H1 (cell line): ENCODE measurements around the gene KDM4E. TPM values are rescaled to one million over a fixed set of nuclear protein-coding genes. Genes with fewer than 3 reads are reported as not detected.

Experiments
- CTCF ChIA-PET: fragments of 300-600 bp; sonication (Branson Sonifier 250); formaldehyde crosslinking; loops from one replicate; lab custom pipeline; 2021; ENCODE audit not compliant: partially characterized antibody; lab: Charles Lee
- POLR2A ChIA-PET: fragments of 300-600 bp; sonication (Branson Sonifier 250); formaldehyde crosslinking; loops from one replicate; lab custom pipeline; 2021; ENCODE audit warnings: inconsistent platforms; ENCODE audit not compliant: partially characterized antibody; lab: Charles Lee
- DNase-seq, 2 experiments: peaks; one replicate each; pipeline versions ENCODE4 v3.0.0 to v3.0.0-alpha.2; 2010 to 2022; ENCODE audit warnings: low spot score in 2 of 2, low read depth in 1 of 2, mixed read lengths in 1 of 2
- FAIRE-seq: peaks from 2 replicates; lab custom pipeline; 2011; peaks lifted over from hg19 to GRCh38; lab: Jason Lieb, UNC
- H2AFZ ChIP-seq: 2 replicates; pipeline ENCODE4 v1.8.1; 2012; ENCODE audit warnings: low read length, inconsistent platforms
- H2AK5ac ChIP-seq: 2 replicates; pipeline ENCODE4 v1.6.1; 2013; ENCODE audit warnings: low read depth, low read length
- H2BK120ac ChIP-seq: replicated peaks from 2 replicates; pipeline ENCODE3; 2013; ENCODE audit warnings: low read depth, low read length, inconsistent platforms
- H2BK12ac ChIP-seq: 2 replicates; pipeline ENCODE4 v1.6.1; 2013; ENCODE audit warnings: low read depth, low read length
- H2BK15ac ChIP-seq: 2 replicates; pipeline ENCODE4 v1.6.1; 2013; ENCODE audit warnings: low read length
- H2BK20ac ChIP-seq: 2 replicates; pipeline ENCODE4 v1.6.1; 2013; ENCODE audit warnings: low read length
- H2BK5ac ChIP-seq: 2 replicates; pipeline ENCODE4 v1.6.1; 2013; ENCODE audit warnings: low read depth, low read length
- H3K14ac ChIP-seq: 2 replicates; pipeline ENCODE4 v1.6.1; 2013; ENCODE audit warnings: inconsistent platforms; ENCODE audit not compliant: insufficient read length
- H3K18ac ChIP-seq: 2 replicates; pipeline ENCODE4 v1.6.1; 2013; ENCODE audit warnings: low read length; ENCODE audit errors: extremely low read depth
- H3K23ac ChIP-seq: 2 replicates; pipeline ENCODE4 v1.6.1; 2013; ENCODE audit warnings: inconsistent platforms; ENCODE audit not compliant: insufficient read length
- H3K23me2 ChIP-seq: 2 replicates; pipeline ENCODE4 v1.6.1; 2013; ENCODE audit warnings: low read depth, low read length
- H3K27ac ChIP-seq: 2 replicates; pipeline ENCODE4 v1.6.1; 2011; ENCODE audit warnings: low read depth, low read length, inconsistent platforms
- H3K27me3 ChIP-seq, 4 experiments: replicated peaks in 1 of 4; 1 replicate in 1 of 4; 2 replicates in 3 of 4; pipeline versions ENCODE4 v1.6.1 to v1.8.1; 2011 to 2013; ENCODE audit warnings: low read length in 3 of 4, mild to moderate bottlenecking in 3 of 4, inconsistent platforms in 2 of 4, mixed read lengths in 2 of 4, moderate library complexity in 1 of 4; ENCODE audit not compliant: control insufficient read depth in 3 of 4, insufficient read depth in 3 of 4; ENCODE audit errors: extremely low read depth in 1 of 4
- H3K36me3 ChIP-seq, 4 experiments: 2 replicates each; pipeline versions ENCODE4 v1.6.1 to v1.8.1; 2011 to 2013; ENCODE audit warnings: mild to moderate bottlenecking in 4 of 4, low read length in 3 of 4, moderate library complexity in 2 of 4, control low read depth in 1 of 4, inconsistent platforms in 1 of 4; ENCODE audit not compliant: insufficient read depth in 4 of 4, control insufficient read depth in 2 of 4
- H3K4ac ChIP-seq: replicated peaks from 2 replicates; pipeline ENCODE3; 2013; ENCODE audit warnings: low read length, low read depth, mixed read lengths, inconsistent platforms; ENCODE audit not compliant: insufficient read length
- H3K4me1 ChIP-seq, 4 experiments: replicated peaks in 1 of 4; 1 replicate in 1 of 4; 2 replicates in 3 of 4; pipeline versions ENCODE4 v1.6.1 to v1.8.1; 2011 to 2013; ENCODE audit warnings: low read length in 3 of 4, inconsistent platforms in 2 of 4, mixed read lengths in 1 of 4; ENCODE audit not compliant: insufficient read depth in 4 of 4, control insufficient read depth in 3 of 4
- H3K4me2 ChIP-seq, 2 experiments: 2 replicates each; pipeline versions ENCODE4 v1.6.1 to v1.8.1; 2011 to 2013; ENCODE audit warnings: low read depth in 2 of 2, low read length in 2 of 2, control low read depth in 1 of 2, inconsistent platforms in 1 of 2, mild to moderate bottlenecking in 1 of 2; ENCODE audit not compliant: insufficient read depth in 1 of 2
- H3K4me3 ChIP-seq, 4 experiments: fragments of 200-600, 300-600 bp in 1 of 4; sonication (generic), shearing (Covaris generic), sonication (Bioruptor Twin) in 1 of 4; 2 replicates each; pipeline versions ENCODE4 v1.5.1 to v1.8.1; 2011 to 2016; ENCODE audit warnings: low read length in 4 of 4, low read depth in 3 of 4, control low read depth in 2 of 4, inconsistent platforms in 2 of 4, mild to moderate bottlenecking in 2 of 4, mixed read lengths in 1 of 4, moderate library complexity in 1 of 4; ENCODE audit not compliant: insufficient read depth in 2 of 4; ENCODE audit errors: extremely low read depth in 1 of 4
- H3K56ac ChIP-seq: replicated peaks from 2 replicates; pipeline ENCODE3; 2013; ENCODE audit warnings: low read depth, mild to moderate bottlenecking, mixed read lengths, low read length, inconsistent platforms; ENCODE audit not compliant: insufficient read length
- H3K79me1 ChIP-seq: 2 replicates; pipeline ENCODE4 v1.6.1; 2013; ENCODE audit warnings: low read depth, low read length, control low read depth
- H3K79me2 ChIP-seq, 2 experiments: 2 replicates each; pipeline versions ENCODE4 v1.6.1 to v1.8.1; 2012 to 2013; ENCODE audit warnings: low read length in 2 of 2, mild to moderate bottlenecking in 2 of 2, inconsistent platforms in 1 of 2; ENCODE audit not compliant: insufficient read depth in 2 of 2, control insufficient read depth in 1 of 2
- H3K9ac ChIP-seq, 4 experiments: replicated peaks in 1 of 4; 1 replicate in 1 of 4; 2 replicates in 3 of 4; pipeline versions ENCODE4 v1.6.1 to v1.8.1; 2011 to 2013; ENCODE audit warnings: low read depth in 3 of 4, low read length in 3 of 4, control low read depth in 2 of 4, mild to moderate bottlenecking in 2 of 4, moderate library complexity in 2 of 4, inconsistent platforms in 1 of 4; ENCODE audit errors: extremely low read depth in 1 of 4
- H3K9me3 ChIP-seq, 2 experiments: 2 replicates each; pipeline versions ENCODE4 v1.6.1 to v1.8.1; 2012 to 2013; ENCODE audit warnings: mild to moderate bottlenecking in 2 of 2, moderate library complexity in 2 of 2, control low read depth in 1 of 2, inconsistent platforms in 1 of 2, low read depth in 1 of 2, low read length in 1 of 2, mixed read lengths in 1 of 2; ENCODE audit not compliant: insufficient read depth in 2 of 2
- H4K20me1 ChIP-seq, 2 experiments: replicated peaks in 1 of 2; 2 replicates each; pipeline versions ENCODE3 to v1.8.1; 2011 to 2013; ENCODE audit warnings: inconsistent platforms in 2 of 2, low read length in 2 of 2, mild to moderate bottlenecking in 1 of 2; ENCODE audit not compliant: insufficient read depth in 2 of 2, control insufficient read depth in 1 of 2
- H4K5ac ChIP-seq: 2 replicates; pipeline ENCODE4 v1.6.1; 2013; ENCODE audit warnings: low read length, low read depth, mixed read lengths, inconsistent platforms; ENCODE audit not compliant: insufficient read length
- H4K8ac ChIP-seq: 2 replicates; pipeline ENCODE4 v1.8.0; 2013; ENCODE audit warnings: mild to moderate bottlenecking, moderate library complexity, low read length, inconsistent platforms; ENCODE audit not compliant: insufficient read depth; ENCODE audit errors: extremely low read depth
- H4K91ac ChIP-seq: replicated peaks from 2 replicates; pipeline ENCODE3; 2013; ENCODE audit warnings: low read length, mixed read lengths, inconsistent platforms; ENCODE audit not compliant: insufficient read length
- ASH2L ChIP-seq: fragments of 200-600, 300-600 bp; sonication (generic); IDR thresholded peaks from one replicate; pipeline ENCODE4 v1.7.1; 2017; ENCODE audit warnings: low read length
- BCL11A ChIP-seq, 2 experiments: IDR thresholded peaks; one replicate each; pipeline ENCODE4 v1.6.1; 2011; ENCODE audit warnings: low read depth in 2 of 2, low read length in 2 of 2, mild to moderate bottlenecking in 2 of 2
- RAD21 ChIP-seq, 2 experiments: IDR thresholded peaks in 1 of 2; conservative IDR thresholded peaks in 1 of 2; 2 replicates each; pipeline ENCODE4 v1.6.1; 2011; ENCODE audit warnings: low read depth in 2 of 2, low read length in 2 of 2, improper control_type of control experiment in 1 of 2, inconsistent platforms in 1 of 2, mild to moderate bottlenecking in 1 of 2, moderate library complexity in 1 of 2
- RFX5 ChIP-seq: IDR thresholded peaks from 2 replicates; pipeline ENCODE4 v1.6.1; 2011; ENCODE audit warnings: low read depth, low read length, improper control_type of control experiment, borderline replicate concordance
- SP1 ChIP-seq: IDR thresholded peaks from 2 replicates; pipeline ENCODE4 v1.6.1; 2011; ENCODE audit warnings: low read depth, low read length
- TEAD4 ChIP-seq: IDR thresholded peaks from 2 replicates; pipeline ENCODE4 v1.6.1; 2012; ENCODE audit warnings: low read depth, low read length, inconsistent platforms, mixed read lengths
- polyA plus RNA-seq, 7 experiments: library from polyadenylated mRNA; depleted of rRNA in 3 of 7; stranded (reverse) in 5 of 7; unstranded in 2 of 7; fragments of >200 nt in 5 of 7; fragments of 200-250 nt in 2 of 7; gene quantifications; 1 replicate in 5 of 7; 2 replicates in 1 of 7; 4 replicates in 1 of 7; pipeline versions ENCODE4 v1.2.1 to v1.2.3, GENCODE V29; 2011 to 2013; ENCODE audit warnings: missing spikeins in 2 of 7, mixed read lengths in 2 of 7
- total RNA-seq: library from RNA; stranded (reverse); fragmentation: NEBNext Ultra II Directional; extraction: Animal tissue kit (Norgen Biotek cat#: 25700); gene quantifications from 2 replicates; pipeline ENCODE4 v1.2.1, GENCODE V29; 2021

The KDM4E gene
- total and polyA plus RNA-seq, 2 of the 8 experiments (the other 6 are each of a cell fraction or from before 2014, with no cell fraction given): not detected

- H3K4me3 ChIP-seq: no peak overlapping the region
- H3K79me1 ChIP-seq: no peaks in the 10 kb centered on the region
- H3K18ac ChIP-seq: no peak overlapping the region
- H3K23me2 ChIP-seq: no peaks in the 10 kb centered on the region
- H4K5ac ChIP-seq: no peak overlapping the region
- H3K9me3 ChIP-seq: no peaks in the 10 kb centered on the region
- H3K14ac ChIP-seq: no peak overlapping the region
- H3K27ac ChIP-seq: no peak overlapping the region
- H3K4me1 ChIP-seq: no peaks in the 10 kb centered on the region
- H2BK15ac ChIP-seq: no peak overlapping the region
- H3K79me2 ChIP-seq: no peaks in the 10 kb centered on the region
- no peak overlapping the region for H3K56ac ChIP-seq
- no peaks in the 10 kb centered on the region for H3K27me3 ChIP-seq
- no peak overlapping the region for H2BK12ac ChIP-seq
- H2AK5ac ChIP-seq: no peak overlapping the region
- DNase-seq (no peak), FAIRE-seq (no peak)
- no peak overlapping the region for H2BK20ac ChIP-seq
- H3K4ac ChIP-seq: no peak overlapping the region
- POLR2A ChIA-PET: no interaction called here
- CTCF ChIA-PET: no interaction called here
- no peaks in the 10 kb centered on the region for H3K36me3 ChIP-seq
- H2BK5ac ChIP-seq: no peak overlapping the region
- H4K91ac ChIP-seq: no peak overlapping the region
- no peak overlapping the region for H3K23ac ChIP-seq
- TF ChIP-seq BCL11A (IDR thresholded peaks at IDR 0.05; ENCODE audit: low read depth in 2 of 2, low read length in 2 of 2) (no peak), ASH2L (no peak), TEAD4 (no peak), RAD21 (IDR thresholded peaks at IDR 0.05 in 1 of 2, conservative IDR thresholded peaks at IDR 0.05 in 1 of 2; ENCODE audit: low read depth in 2 of 2, low read length in 2 of 2) (no peak), SP1 (no peak), RFX5 (no peak)
- H2AFZ ChIP-seq: no peak overlapping the region
- no peak overlapping the region for H3K4me2 ChIP-seq
- no peak overlapping the region for H4K8ac ChIP-seq
- H4K20me1 ChIP-seq: no peaks in the 10 kb centered on the region
- H3K9ac ChIP-seq: no peak overlapping the region
- no peak overlapping the region for H2BK120ac ChIP-seq
These were observed 13.7 kb upstream of the KDM4E start for GRCh38 chr11:95011376-95011775.
